SK-N-MC (cell line): ENCODE data around the gene NOL6.

ENCODE experiments used
- DNase-seq: peaks from one replicate; pipeline ENCODE4 v3.0.0-alpha.2; 2011; ENCODE audit warnings: low read depth, low spot score
- H3K27ac ChIP-seq: fragments of 200-600 bp; sonication (generic); 2 replicates; pipeline ENCODE4 v1.5.1; 2016; ENCODE audit warnings: mixed run types
- H3K36me3 ChIP-seq: fragments of 200-600 bp; sonication (generic); 2 replicates; pipeline ENCODE4 v1.6.1; 2017; ENCODE audit warnings: antibody characterized with exemption, low read length, mixed read lengths; ENCODE audit not compliant: insufficient read depth
- H3K4me3 ChIP-seq: fragments of 200-600 bp; sonication (generic); 2 replicates; pipeline ENCODE4 v1.5.1; 2016
- H3K9ac ChIP-seq: fragments of 200-600 bp; sonication (generic); 2 replicates; pipeline ENCODE4 v1.8.0; 2017; ENCODE audit warnings: mixed run types, mixed read lengths; ENCODE audit not compliant: insufficient read length
- H3K9me3 ChIP-seq: fragments of 200-600 bp; sonication (generic); 2 replicates; pipeline ENCODE4 v1.6.1; 2017; ENCODE audit warnings: low read depth, mild to moderate bottlenecking, antibody characterized with exemption, low read length, moderate library complexity, mixed read lengths
- EZH2 ChIP-seq: fragments of 200-600 bp; sonication (generic); IDR thresholded peaks from one replicate; pipeline ENCODE4 v1.6.1; 2017; ENCODE audit warnings: antibody characterized with exemption
- FOXP2 ChIP-seq: optimal IDR thresholded peaks from 2 replicates; pipeline ENCODE3; 2011; ENCODE audit warnings: mild to moderate bottlenecking, moderate library complexity; ENCODE audit not compliant: insufficient read depth; ENCODE audit errors: extremely low read length, control extremely low read depth
- POLR2AphosphoS5 ChIP-seq: IDR thresholded peaks from 2 replicates; pipeline ENCODE4 v1.6.1; 2012; ENCODE audit warnings: mild to moderate bottlenecking, low read depth, low read length, borderline replicate concordance

Gene NOL6

DNA sequence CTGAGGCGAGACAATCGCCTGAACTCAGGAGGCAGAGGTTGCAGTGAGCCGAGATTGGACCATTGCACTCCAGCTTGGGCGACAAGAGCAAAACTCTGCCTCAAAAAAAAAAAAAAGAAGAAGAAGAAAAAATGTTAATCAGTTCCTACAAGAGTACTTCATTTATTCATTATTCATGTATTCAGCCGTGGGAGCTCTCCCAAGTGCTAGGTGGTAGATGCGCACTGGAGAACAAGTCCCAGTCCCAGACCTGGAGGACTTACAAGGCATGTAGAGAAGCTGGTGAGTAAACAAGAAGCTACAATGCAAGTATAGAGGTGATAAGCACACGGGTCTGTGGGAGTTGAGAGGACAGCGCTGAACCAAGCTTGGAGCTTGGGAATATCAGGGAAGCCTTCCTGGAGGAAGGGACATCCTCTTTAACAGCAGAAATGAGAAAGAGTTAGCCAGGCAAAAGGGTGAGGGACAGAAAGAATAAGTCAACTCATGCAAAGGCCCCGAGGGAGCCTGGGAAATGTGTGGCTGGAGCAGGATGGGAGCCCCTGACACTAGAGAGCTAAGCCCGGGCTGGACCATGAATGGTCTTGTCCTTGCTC is 53.9 kb downstream of the NOL6 start:
- no peak for DNase-seq
- H3K9ac ChIP-seq: no peak overlapping the region
- H3K27ac ChIP-seq: no peak overlapping the region
- no peak for TF ChIP-seq EZH2
- no peak for TF ChIP-seq FOXP2
- no peak for TF ChIP-seq POLR2AphosphoS5
- H3K4me3 ChIP-seq: no peak overlapping the region
- no peaks in the 10 kb centered on the region for H3K9me3 ChIP-seq
- H3K36me3 ChIP-seq: no peaks in the 10 kb centered on the region

DNA sequence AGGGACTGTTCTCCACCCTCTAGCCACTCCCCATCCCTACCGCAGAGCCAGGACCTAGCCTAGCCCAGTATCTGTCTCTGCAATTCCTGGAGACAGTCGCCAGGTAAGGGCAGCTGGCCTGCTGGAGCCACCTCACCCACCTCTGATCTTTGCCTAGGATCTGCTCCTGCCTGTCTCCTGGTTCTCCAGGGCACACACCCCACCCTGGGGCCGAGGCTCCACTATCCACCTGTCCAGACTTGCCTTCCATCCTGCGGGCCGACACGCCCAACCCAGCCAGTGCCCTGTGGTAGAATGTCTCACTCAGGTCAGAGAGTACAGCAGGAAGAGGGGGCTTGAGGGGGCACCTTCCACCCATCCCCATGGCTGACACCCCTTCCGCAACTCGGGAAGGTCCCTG is 55.6 kb downstream of the NOL6 start:
- Histone ChIP-seq H3K9me3 (no peaks in the 10 kb centered on the region), H3K27ac (no peak overlapping the region), H3K36me3 (no peaks in the 10 kb centered on the region), H3K9ac (no peak overlapping the region), H3K4me3 (no peak overlapping the region)
- DNase-seq: no peak
- no peak for TF ChIP-seq POLR2AphosphoS5
- no peak for TF ChIP-seq EZH2
- no peak for TF ChIP-seq FOXP2

DNA sequence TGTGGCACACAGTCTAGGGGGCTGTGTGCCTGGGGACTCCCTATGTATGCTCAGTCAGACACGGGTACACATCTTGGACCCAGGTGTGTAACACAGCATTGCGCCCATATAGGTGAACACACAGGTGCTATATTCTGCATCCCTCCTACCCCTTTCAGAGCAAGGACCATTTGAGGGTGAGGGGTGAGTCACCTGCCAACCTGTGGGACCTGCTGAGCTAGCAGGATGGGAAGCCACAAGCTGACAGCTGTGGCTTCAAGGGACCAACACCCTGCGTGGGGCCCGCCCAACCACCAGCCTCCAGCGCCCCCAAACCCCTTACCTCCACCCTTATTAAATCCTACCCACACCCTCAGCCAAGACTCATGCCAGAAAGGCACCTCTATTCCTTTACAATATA is 56.7 kb downstream of the NOL6 start:
- H3K36me3 ChIP-seq: no peaks in the 10 kb centered on the region
- TF ChIP-seq FOXP2 (no peak), POLR2AphosphoS5 (no peak), EZH2 (no peak)
- no peak for DNase-seq
- no peak overlapping the region for H3K9ac ChIP-seq
- H3K27ac ChIP-seq: no peak overlapping the region
- H3K4me3 ChIP-seq: no peak overlapping the region
- H3K9me3 ChIP-seq: no peaks in the 10 kb centered on the region

DNA sequence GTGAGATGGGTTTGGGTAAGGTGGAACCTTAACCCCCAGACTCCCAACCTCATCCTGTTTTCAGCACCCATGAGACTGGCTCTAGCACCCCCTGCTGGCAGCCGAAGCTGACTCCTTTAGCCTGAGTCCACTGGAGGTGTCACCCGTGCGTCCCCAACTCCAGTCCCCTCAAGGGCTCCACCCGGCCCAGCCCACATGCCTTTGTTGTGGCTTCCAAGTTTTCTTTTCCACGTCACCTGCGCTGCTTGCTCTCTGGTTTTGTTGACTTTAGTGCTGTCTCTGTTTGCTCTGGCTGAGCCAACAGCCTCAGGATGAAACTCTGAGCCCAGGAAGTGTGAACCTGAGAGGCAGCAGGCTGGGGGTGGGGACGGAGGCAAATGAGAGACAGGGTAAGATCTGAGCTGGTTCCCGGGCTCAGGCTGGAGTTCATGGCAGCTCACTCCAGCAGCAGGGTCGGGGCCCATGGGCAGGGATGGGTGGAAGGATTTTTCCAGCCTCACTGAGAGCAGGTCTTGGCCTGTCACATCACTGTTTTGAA is 58.2 kb downstream of the NOL6 start:
- H3K27ac ChIP-seq: no peak overlapping the region
- H3K4me3 ChIP-seq: no peak overlapping the region

DNA sequence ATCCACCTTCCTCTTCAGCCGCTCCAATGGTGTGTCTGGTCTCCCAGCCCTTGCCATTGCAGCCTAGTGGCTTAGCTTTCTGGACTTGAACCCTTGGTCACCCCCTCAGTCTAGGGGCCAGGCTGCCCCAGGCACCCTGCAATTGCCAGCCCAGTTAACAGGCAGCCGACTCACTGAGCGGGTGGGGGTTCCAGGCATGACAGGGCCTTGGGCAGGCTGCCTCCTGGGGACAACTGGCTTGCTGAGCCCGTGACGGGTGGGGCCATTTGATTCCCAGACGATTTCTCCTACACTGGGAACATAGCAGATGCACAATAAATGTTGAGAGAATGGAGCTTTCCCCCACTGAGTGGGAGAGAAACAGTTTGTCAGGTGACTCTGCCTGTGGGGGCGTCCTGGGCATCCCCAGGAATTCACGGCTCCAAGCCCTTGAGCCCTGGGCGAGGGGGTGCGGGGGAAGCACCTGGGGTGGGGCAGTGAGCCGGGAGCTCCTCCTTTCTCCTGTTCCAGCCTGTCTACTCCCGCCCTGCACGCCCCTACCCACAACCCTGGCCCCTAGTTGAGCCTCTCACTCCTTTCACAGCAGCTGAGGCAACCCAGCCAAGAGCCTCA is 58.7 kb downstream of the NOL6 start:
- no peak overlapping the region for H3K9ac ChIP-seq
- no peak for DNase-seq
- H3K4me3 ChIP-seq: no peak overlapping the region
- H3K27ac ChIP-seq: no peak overlapping the region
- H3K36me3 ChIP-seq: no peaks in the 10 kb centered on the region
- TF ChIP-seq EZH2 (no peak), POLR2AphosphoS5 (no peak), FOXP2 (no peak)
- no peaks in the 10 kb centered on the region for H3K9me3 ChIP-seq

More for the DNA sequence above, 58.2 kb downstream of the NOL6 start:
- Histone ChIP-seq H3K9ac (no peak overlapping the region), H3K36me3 (no peaks in the 10 kb centered on the region), H3K9me3 (no peaks in the 10 kb centered on the region)
- TF ChIP-seq POLR2AphosphoS5 (no peak), FOXP2 (no peak), EZH2 (no peak)
- no peak for DNase-seq

DNA sequence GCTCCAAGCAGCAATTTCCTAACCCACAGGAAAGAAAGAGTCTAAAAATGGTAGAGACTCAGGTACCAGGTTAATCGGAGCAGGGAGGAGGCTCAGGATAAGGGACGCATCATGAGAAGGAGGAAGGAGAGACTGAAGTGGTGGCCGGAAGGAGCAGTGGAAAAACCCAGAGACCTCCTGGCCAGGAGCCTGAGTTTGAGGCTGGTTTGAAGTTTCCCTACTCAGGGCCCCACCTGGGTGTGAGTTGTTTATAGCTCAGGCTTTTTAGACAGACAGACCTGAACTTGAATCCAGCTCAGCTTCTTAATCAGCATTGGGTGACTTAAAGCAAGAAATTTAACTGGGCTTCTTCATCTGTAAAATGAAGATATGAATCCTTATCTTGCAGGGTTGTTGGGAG is 59.5 kb downstream of the NOL6 start:
- Histone ChIP-seq H3K27ac (no peak overlapping the region), H3K9ac (no peak overlapping the region), H3K36me3 (no peaks in the 10 kb centered on the region), H3K4me3 (no peak overlapping the region), H3K9me3 (no peaks in the 10 kb centered on the region)
- TF ChIP-seq FOXP2 (no peak), EZH2 (no peak), POLR2AphosphoS5 (no peak)
- DNase-seq: no peak
